Loucy (cell line): ENCODE measurements around the gene TPI1.
"Not testable (repeated sequence)": the region's sequence is repeated elsewhere in the genome, so short reads cannot be mapped to it uniquely, and the experiment has no call there.

Source experiments
- H2AFZ ChIP-seq: fragments of 200-600 bp; sonication (generic); 2 replicates; pipeline ENCODE4 v1.6.0; 2016; ENCODE audit warnings: antibody characterized with exemption, mild to moderate bottlenecking, low read length, moderate library complexity
- H3F3A ChIP-seq: fragments of 200-600 bp; 2 replicates; pipeline ENCODE4 v1.6.0; 2016; ENCODE audit warnings: antibody characterized with exemption, low read depth, mild to moderate bottlenecking
- H3K27me3 ChIP-seq: fragments of 200-600 bp; sonication (generic); 2 replicates; pipeline ENCODE4 v1.6.1; 2014; ENCODE audit warnings: low read length, mild to moderate bottlenecking; ENCODE audit not compliant: insufficient read depth, poor library complexity, severe bottlenecking
- H3K36me3 ChIP-seq: fragments of 200-600 bp; sonication (generic); 2 replicates; pipeline ENCODE4 v1.6.1; 2016; ENCODE audit warnings: low read length; ENCODE audit not compliant: insufficient read depth
- H3K4me1 ChIP-seq: fragments of 200-600 bp; sonication (generic); 2 replicates; pipeline ENCODE4 v1.5.1; 2014; ENCODE audit warnings: low read length, mild to moderate bottlenecking; ENCODE audit not compliant: insufficient read depth, poor library complexity, severe bottlenecking
- H3K4me2 ChIP-seq: fragments of 200-600 bp; sonication (generic); 2 replicates; pipeline ENCODE4 v1.6.0; 2014; ENCODE audit warnings: antibody characterized with exemption, low read length, low read depth, mild to moderate bottlenecking; ENCODE audit not compliant: poor library complexity, severe bottlenecking
- H3K4me3 ChIP-seq: fragments of 200-600 bp; sonication (generic); 2 replicates; pipeline ENCODE4 v1.5.1; 2014; ENCODE audit warnings: low read length, mild to moderate bottlenecking, mixed read lengths; ENCODE audit not compliant: poor library complexity, severe bottlenecking
- H3K79me2 ChIP-seq: fragments of 200-600 bp; sonication (generic); 2 replicates; pipeline ENCODE4 v1.6.1; 2014; ENCODE audit warnings: low read length; ENCODE audit not compliant: insufficient read depth
- H3K9ac ChIP-seq: fragments of 200-600 bp; sonication (generic); 2 replicates; pipeline ENCODE4 v1.6.0; 2014; ENCODE audit warnings: mild to moderate bottlenecking, low read depth, low read length, moderate library complexity; ENCODE audit not compliant: poor library complexity, severe bottlenecking
- H3K9me2 ChIP-seq: fragments of 200-600 bp; sonication (generic); replicated peaks from 2 replicates; pipeline ENCODE4 v1.6.1; 2016; ENCODE audit warnings: low read depth, low read length, mixed read lengths
- H3K9me3 ChIP-seq: fragments of 200-600 bp; sonication (generic); 2 replicates; pipeline ENCODE4 v1.6.1; 2014; ENCODE audit warnings: mild to moderate bottlenecking, antibody characterized with exemption, low read length, low read depth; ENCODE audit not compliant: insufficient read depth
- H4K20me1 ChIP-seq: fragments of 200-600 bp; sonication (generic); 2 replicates; pipeline ENCODE4 v1.6.0; 2014; ENCODE audit warnings: antibody characterized with exemption, low read length, mild to moderate bottlenecking; ENCODE audit not compliant: insufficient read depth, poor library complexity, severe bottlenecking
- CTCF ChIP-seq: fragments of 200-600 bp; sonication (generic); conservative IDR thresholded peaks from 2 replicates; pipeline ENCODE4 v1.5.1; 2014; ENCODE audit warnings: mild to moderate bottlenecking, antibody characterized with exemption, low read length
- EZH2phosphoT487 ChIP-seq: fragments of 200-600 bp; IDR thresholded peaks from 2 replicates; pipeline ENCODE4 v1.6.1; 2018; ENCODE audit warnings: antibody characterized with exemption, mild to moderate bottlenecking, moderate library complexity, borderline replicate concordance

The TPI1 gene

GRCh38 chr12:6861391-6861790 is 5.9 kb upstream of the TPI1 start:
- no peaks in the 10 kb centered on the region for H3K79me2 ChIP-seq
- no peaks in the 10 kb centered on the region for H4K20me1 ChIP-seq
- no peak overlapping the region for H3K9ac ChIP-seq
- no peaks in the 10 kb centered on the region for H3K9me3 ChIP-seq
- no peaks in the 10 kb centered on the region for H3K4me1 ChIP-seq
- peaks cover 92% of the 10 kb centered on the region for H3K36me3 ChIP-seq
- H3K4me3 ChIP-seq: no peak overlapping the region
- TF ChIP-seq EZH2phosphoT487: no peak
- TF ChIP-seq CTCF: no peak
- no peaks in the 10 kb centered on the region for H3K9me2 ChIP-seq
- H3K4me2 ChIP-seq: no peak overlapping the region
- H2AFZ ChIP-seq: no peak overlapping the region
- H3K27me3 ChIP-seq: no peaks in the 10 kb centered on the region
- H3F3A ChIP-seq: no peaks in the 10 kb centered on the region

GRCh38 chr12:6863033-6863432 is 4.3 kb upstream of the TPI1 start:
- Histone ChIP-seq H3F3A (no peaks in the 10 kb centered on the region), H3K4me2 (no peak overlapping the region), H3K4me1 (peaks cover 7% of the 10 kb centered on the region), H3K27me3 (peaks cover 4% of the 10 kb centered on the region), H2AFZ (no peak overlapping the region), H3K36me3 (peaks cover 75% of the 10 kb centered on the region), H3K4me3 (no peak overlapping the region), H3K79me2 (peaks cover 13% of the 10 kb centered on the region), H3K9ac (no peak overlapping the region), H3K9me3 (no peaks in the 10 kb centered on the region), H4K20me1 (peaks cover 2% of the 10 kb centered on the region), H3K9me2 (no peaks in the 10 kb centered on the region)
- no peak for TF ChIP-seq CTCF
- TF ChIP-seq EZH2phosphoT487: no peak

- Histone ChIP-seq H3K9me2 (no peaks in the 10 kb centered on the region), H3F3A (no peaks in the 10 kb centered on the region), H3K27me3 (peaks cover 4% of the 10 kb centered on the region), H3K36me3 (peaks cover 68% of the 10 kb centered on the region), H3K79me2 (peaks cover 20% of the 10 kb centered on the region), H3K9ac (no peak overlapping the region), H3K4me3 (no peak overlapping the region), H2AFZ (no peak overlapping the region), H3K4me1 (peaks cover 7% of the 10 kb centered on the region), H3K4me2 (no peak overlapping the region), H3K9me3 (no peaks in the 10 kb centered on the region), H4K20me1 (peaks cover 9% of the 10 kb centered on the region)
- TF ChIP-seq CTCF: no peak
- TF ChIP-seq EZH2phosphoT487: no peak
Measured at GRCh38 chr12:6863586-6864321, 3.6 kb upstream of the TPI1 start.

GRCh38 chr12:6865307-6865706 is 2.0 kb upstream of the TPI1 start:
- not testable (repeated sequence) for H3K9me2 ChIP-seq, H3K27me3 ChIP-seq, H3K9me3 ChIP-seq, H3K9ac ChIP-seq, H3F3A ChIP-seq, H3K4me3 ChIP-seq, H2AFZ ChIP-seq, H3K4me2 ChIP-seq
- Histone ChIP-seq H3K4me1 (peaks cover 15% of the 10 kb centered on the region), H3K79me2 (peaks cover 36% of the 10 kb centered on the region), H4K20me1 (peaks cover 23% of the 10 kb centered on the region), H3K36me3 (peaks cover 64% of the 10 kb centered on the region; the same call in 1 of the 2 replicates)
